Measurements from ENCODE around the gene TRIM45.
A peak's percentile ranks its signal among the peaks of the same experiment; 100 is the strongest.

- TF ChIP-seq CTCF (conservative IDR thresholded peaks at IDR 0.05 in 1 of 2, IDR thresholded peaks at IDR 0.05 in 1 of 2; ENCODE audit: low read depth in 1 of 2, low read length in 2 of 2) (peak; percentile 84 to 91), EZH2 (IDR thresholded peaks at IDR 0.05; ENCODE audit: low read length, missing control alignments) (no peak)
Measured at GRCh38 chr1:117067533-117068370, 53.8 kb downstream of the TRIM45 start.
